22Rv1 (cell line): Measurements from ENCODE around the gene FBXO41.

ENCODE experiments used
- CTCF ChIP-seq: fragments of 450-650 bp; IDR thresholded peaks from 2 replicates; pipeline ENCODE4 v1.5.1; 2017; ENCODE audit warnings: mild to moderate bottlenecking
- ZFX ChIP-seq: fragments of 450-650 bp; IDR thresholded peaks from 2 replicates; pipeline ENCODE4 v1.6.1; 2017; ENCODE audit warnings: antibody characterized with exemption, borderline replicate concordance

GRCh38 chr2:73268366-73268829 is 15.9 kb downstream of the FBXO41 start:
- TF ChIP-seq ZFX: no peak
- no peak for TF ChIP-seq CTCF
